Hindlimb muscle (tissue), 1 donor: ENCODE measurements around the gene PDE9A. TPM values are rescaled to one million over a fixed set of nuclear protein-coding genes. Genes with fewer than 3 reads are reported as not detected.

Source experiments
- DNase-seq: peaks from one replicate; pipeline ENCODE4 v3.0.0-alpha.2; 2013
- polyA plus RNA-seq: library from polyadenylated mRNA; unstranded; fragments of 120-200 nt; gene quantifications from one replicate; pipeline ENCODE4 v1.2.1, GENCODE V29; 2013; ENCODE audit not compliant: insufficient read length

Gene PDE9A
- polyA plus RNA-seq, 1 donor, result 7.5 TPM

DNA sequence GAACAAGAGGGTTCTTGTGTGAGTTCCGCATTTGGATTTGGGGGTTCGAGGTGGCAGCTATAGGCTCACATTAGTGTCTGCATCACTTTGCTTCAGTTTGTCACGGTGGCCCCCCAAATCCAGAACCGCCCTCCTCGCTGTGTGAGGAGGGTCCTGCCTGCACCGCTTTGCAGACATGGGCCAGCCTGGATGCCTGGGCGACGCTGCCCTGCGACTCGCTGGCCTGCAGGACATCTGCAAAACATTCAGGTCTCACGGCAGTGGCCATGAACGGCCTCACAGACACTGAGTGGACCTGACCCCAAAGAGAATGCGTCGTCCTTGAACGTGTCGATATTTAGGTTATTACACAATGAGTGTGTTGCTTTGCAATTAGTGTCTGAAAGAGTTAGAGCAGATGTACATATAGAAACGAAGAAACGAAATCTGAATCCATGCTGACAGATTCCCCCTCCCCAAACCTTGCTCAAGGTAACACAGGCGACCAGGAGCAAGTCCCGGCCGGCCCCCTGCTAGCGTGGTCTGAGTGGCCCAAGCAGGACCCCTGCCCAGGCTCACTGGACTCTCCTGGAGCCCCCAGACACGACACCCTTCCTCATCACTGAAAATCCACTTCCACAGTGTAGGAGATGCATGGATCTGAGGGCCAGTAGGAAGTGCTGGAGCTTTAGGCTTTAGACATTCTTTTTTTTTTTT is 20.4 kb downstream of the PDE9A start:
- DNase-seq, result no peak

GRCh38 chr21:42674351-42674940 is 21.0 kb downstream of the PDE9A start:
- DNase-seq, result peak; percentile 81

- DNase-seq, result no peak
Observed at GRCh38 chr21:42675403-42675802, 22.0 kb downstream of the PDE9A start.

DNA sequence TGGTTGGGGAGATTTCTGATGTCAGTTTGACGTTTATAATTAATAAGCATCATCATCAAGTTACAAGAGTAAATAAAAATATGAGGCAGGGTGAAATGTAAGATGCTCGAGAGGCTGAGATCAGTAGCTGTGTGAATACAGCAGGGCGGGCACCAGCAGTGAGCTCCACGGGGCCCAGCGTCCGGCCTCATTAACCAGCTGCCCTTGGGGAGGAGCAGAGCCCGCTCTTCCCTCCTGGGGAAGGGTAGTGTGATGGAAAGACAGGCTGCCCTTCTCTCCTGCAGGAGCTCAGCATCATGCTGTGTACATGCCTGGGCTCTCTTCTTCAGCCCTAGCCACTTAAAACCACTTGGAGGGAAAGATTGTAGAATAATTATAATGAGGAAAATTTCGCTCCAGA is 23.4 kb downstream of the PDE9A start:
- DNase-seq, result no peak

- peak; percentile 45 for DNase-seq
Observed at GRCh38 chr21:42677339-42678321, 24.2 kb downstream of the PDE9A start.

GRCh38 chr21:42678618-42679295 is 25.3 kb downstream of the PDE9A start:
- no peak for DNase-seq

GRCh38 chr21:42679319-42680057 is 26.1 kb downstream of the PDE9A start:
- DNase-seq, result no peak

- no peak for DNase-seq
Observed at GRCh38 chr21:42680058-42680330, 26.6 kb downstream of the PDE9A start.

DNA sequence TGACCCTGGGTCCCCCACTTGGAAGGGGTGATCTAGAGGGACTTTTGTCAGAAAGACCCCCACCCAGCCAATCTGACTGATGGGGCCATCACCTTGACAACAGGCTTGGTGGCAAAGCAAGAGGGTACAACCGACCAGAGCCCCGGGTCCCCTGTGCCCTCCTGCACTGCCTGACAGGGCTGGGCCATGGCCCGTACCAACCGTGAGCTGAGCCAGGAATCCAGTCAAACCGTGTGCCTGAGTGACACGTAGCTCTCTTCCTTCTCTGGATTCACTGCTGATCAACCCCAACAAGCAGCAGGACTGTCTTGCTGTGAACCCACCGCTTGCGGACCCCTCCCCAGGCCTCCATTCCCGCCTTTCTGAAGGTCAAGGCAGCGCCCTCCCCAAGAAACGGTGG is 27.0 kb downstream of the PDE9A start:
- no peak for DNase-seq

GRCh38 chr21:42681296-42682206 is 28.1 kb downstream of the PDE9A start:
- no peak for DNase-seq

DNA sequence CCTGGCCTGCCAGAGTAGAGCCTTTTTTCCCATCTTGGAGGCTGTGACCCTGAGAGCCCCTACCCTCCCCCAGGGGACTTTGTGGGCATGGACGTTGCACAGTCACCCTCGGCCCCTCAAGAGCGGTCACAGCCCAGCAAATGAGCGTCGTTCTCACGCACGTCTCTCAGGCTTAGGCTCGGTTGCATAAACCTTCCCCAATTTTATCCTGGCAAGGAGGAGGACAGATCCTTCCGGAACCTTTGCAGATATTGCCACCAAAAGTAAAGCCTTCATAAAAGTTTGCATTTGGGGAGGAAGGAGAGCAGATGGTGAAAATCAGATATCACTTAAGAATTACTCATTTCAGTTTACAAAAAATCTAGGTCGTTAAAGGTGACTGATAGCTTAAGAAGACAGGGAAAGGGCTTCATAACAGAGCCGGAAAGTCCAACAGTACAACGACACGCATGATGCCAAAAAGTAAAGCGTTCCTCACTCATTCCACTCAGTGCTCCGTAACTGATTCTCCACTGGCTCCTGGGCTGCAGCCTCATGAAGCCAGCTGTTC is 29.3 kb downstream of the PDE9A start:
- DNase-seq, result no peak

- DNase-seq, result no peak
Observed at GRCh38 chr21:42683371-42684108, 30.1 kb downstream of the PDE9A start.

- DNase-seq, result no peak
Observed at GRCh38 chr21:42684109-42684916, 30.9 kb downstream of the PDE9A start.

DNA sequence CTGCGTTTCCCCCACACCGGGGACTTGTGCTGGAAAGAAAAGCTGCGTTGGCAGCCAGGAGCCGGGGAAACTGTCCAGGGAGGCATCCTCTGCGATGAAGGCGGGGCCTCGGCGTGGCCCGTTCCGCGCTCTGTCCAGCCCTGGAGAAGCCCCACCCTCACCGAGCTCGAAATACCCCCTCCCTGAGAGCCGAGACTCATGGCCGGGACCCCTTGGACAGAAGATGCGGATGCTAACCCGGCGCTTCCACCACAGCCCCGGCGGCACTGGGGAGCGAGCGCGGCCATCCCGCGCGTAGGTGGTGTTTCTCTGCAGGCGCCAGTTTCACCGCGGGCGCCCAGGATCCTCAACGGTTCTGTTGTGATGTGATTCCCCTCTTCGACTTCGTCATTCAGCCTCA is 31.6 kb downstream of the PDE9A start:
- DNase-seq, result peak; percentile 34

DNA sequence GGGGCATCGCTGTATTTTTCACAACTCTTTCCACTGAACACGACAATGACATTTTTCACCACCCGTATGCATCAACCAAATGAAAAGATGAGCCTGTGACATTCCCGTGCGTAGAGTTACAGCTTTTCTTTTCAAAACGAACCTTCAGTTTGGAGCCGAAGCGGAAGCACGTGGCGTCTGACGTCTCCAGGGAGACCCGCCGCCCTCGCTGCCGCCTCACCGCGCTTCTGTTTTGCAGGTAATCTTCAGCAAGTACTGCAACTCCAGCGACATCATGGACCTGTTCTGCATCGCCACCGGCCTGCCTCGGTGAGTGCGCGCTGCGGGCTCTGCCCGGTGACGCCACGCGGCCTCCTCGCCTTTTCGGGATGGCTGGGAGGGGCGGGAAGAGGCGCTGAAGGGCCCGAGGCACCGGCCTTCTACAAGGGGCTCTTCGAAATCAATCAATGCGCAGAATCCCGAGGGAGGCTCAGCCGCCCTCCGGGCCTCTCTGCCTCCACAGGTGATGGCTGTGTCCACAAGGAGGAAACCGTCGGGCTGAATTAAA is 32.6 kb downstream of the PDE9A start:
- DNase-seq, result no peak

- no peak for DNase-seq
Observed at GRCh38 chr21:42687796-42688195, 34.4 kb downstream of the PDE9A start.

- no peak for DNase-seq
Observed at GRCh38 chr21:42688226-42688840, 34.9 kb downstream of the PDE9A start.

GRCh38 chr21:42688841-42689371 is 35.5 kb downstream of the PDE9A start:
- DNase-seq, result no peak
